ENCODE measurements around the gene RPUSD2.

The RPUSD2 gene

GRCh38 chr15:40603935-40604334, 34.8 kb downstream of the RPUSD2 start:
- Histone ChIP-seq H3K27me3 (ENCODE audit: insufficient read depth, poor library complexity, severe bottlenecking) (no peaks in the 10 kb centered on the region), H3K4me3 (replicated peaks; ENCODE audit: insufficient read depth, low read length) (no peak overlapping the region), H3K27ac (replicated peaks) (no peak overlapping the region)
- DNase-seq (ENCODE audit: low read depth in 1 of 2, low spot score in 1 of 2), result no peak
- TF ChIP-seq GABPA (IDR thresholded peaks at IDR 0.05; ENCODE audit: low read depth) (no peak), POLR2AphosphoS5 (IDR thresholded peaks at IDR 0.05; ENCODE audit: low read depth) (no peak), SPI1 (IDR thresholded peaks at IDR 0.05; ENCODE audit: borderline replicate concordance, low read depth) (no peak), REST (IDR thresholded peaks at IDR 0.05; ENCODE audit: insufficient replicate concordance, low read depth) (no peak), CTCF (IDR thresholded peaks at IDR 0.05; ENCODE audit: insufficient read depth, low read length) (no peak)

- TF ChIP-seq GABPA (IDR thresholded peaks at IDR 0.05; ENCODE audit: low read depth) (no peak), CTCF (IDR thresholded peaks at IDR 0.05; ENCODE audit: insufficient read depth, low read length) (no peak), REST (IDR thresholded peaks at IDR 0.05; ENCODE audit: insufficient replicate concordance, low read depth) (no peak), POLR2AphosphoS5 (IDR thresholded peaks at IDR 0.05; ENCODE audit: low read depth) (no peak), SPI1 (IDR thresholded peaks at IDR 0.05; ENCODE audit: borderline replicate concordance, low read depth) (no peak)
- DNase-seq (ENCODE audit: low read depth in 1 of 2, low spot score in 1 of 2), result no peak
Measured at GRCh38 chr15:40613080-40613479, 44.0 kb downstream of the RPUSD2 start.

GRCh38 chr15:40618023-40618422, 48.9 kb downstream of the RPUSD2 start:
- Histone ChIP-seq H3K27ac (replicated peaks) (no peak overlapping the region), H3K4me3 (replicated peaks; ENCODE audit: insufficient read depth, low read length) (no peak overlapping the region), H3K27me3 (ENCODE audit: insufficient read depth, poor library complexity, severe bottlenecking) (no peaks in the 10 kb centered on the region)
- TF ChIP-seq GABPA (IDR thresholded peaks at IDR 0.05; ENCODE audit: low read depth) (no peak), POLR2AphosphoS5 (IDR thresholded peaks at IDR 0.05; ENCODE audit: low read depth) (no peak), SPI1 (IDR thresholded peaks at IDR 0.05; ENCODE audit: borderline replicate concordance, low read depth) (no peak), CTCF (IDR thresholded peaks at IDR 0.05; ENCODE audit: insufficient read depth, low read length) (no peak), REST (IDR thresholded peaks at IDR 0.05; ENCODE audit: insufficient replicate concordance, low read depth) (no peak)
- DNase-seq (ENCODE audit: low read depth in 1 of 2, low spot score in 1 of 2), result peak; percentile 9 to 28

More at GRCh38 chr15:40613080-40613479, 44.0 kb downstream of the RPUSD2 start:
- Histone ChIP-seq H3K4me3 (replicated peaks; ENCODE audit: insufficient read depth, low read length) (no peak overlapping the region), H3K27ac (replicated peaks) (no peak overlapping the region), H3K27me3 (ENCODE audit: insufficient read depth, poor library complexity, severe bottlenecking) (no peaks in the 10 kb centered on the region)
